ENCODE data around the gene APOL6. TPM values are rescaled to one million over a fixed set of nuclear protein-coding genes. Genes with fewer than 3 reads are reported as not detected.
A peak's percentile ranks its signal among the peaks of the same experiment; 100 is the strongest.

The APOL6 gene
- total and polyA plus RNA-seq, 9 donors: 0.86 to 2.6 (median 1.9) TPM

DNA sequence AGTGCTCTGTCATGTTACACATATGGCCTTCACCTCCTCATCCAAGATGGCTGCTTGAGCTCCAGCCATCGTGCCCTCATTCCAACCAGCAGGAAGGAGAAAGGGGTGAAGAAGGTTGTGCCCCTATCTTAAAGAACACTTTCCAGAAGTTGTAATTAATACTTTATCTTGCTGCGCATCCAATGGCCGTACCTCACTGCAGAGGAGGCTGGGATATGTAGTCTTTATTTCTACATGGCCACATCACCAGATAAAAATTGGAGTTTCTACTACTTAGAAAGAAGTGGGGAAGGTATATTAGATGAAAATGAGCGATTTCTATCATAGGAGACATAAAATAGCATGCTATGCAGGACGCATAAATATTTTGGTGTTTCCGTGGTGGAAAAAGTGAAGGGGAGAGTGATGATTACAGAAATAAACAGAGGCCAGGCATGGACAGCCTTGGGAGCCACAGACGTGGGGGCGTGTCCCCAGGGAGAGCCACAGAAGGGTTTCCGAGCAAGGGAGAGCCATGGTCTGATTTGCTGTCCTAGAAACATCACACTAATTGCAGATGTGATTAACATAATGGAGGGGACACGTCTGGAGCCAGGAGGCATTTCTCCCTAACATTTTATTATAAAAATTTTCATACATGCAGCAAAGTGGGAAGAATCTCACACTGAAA lies 22.3 kb upstream of the APOL6 start:
- peaks cover 37% of the 10 kb centered on the region for H3K4me1 ChIP-seq (ENCODE audit: control insufficient read depth, insufficient read depth, low read length)
- no peaks in the 10 kb centered on the region for H3K9me3 ChIP-seq (replicated peaks; ENCODE audit: control insufficient read depth, low read depth, low read length)
- WGBS (ENCODE audit: insufficient coverage): 31% methylated on average over 6 of the region's 10 CpGs
- H3K27me3 ChIP-seq (ENCODE audit: control insufficient read depth, insufficient read depth, low read length): no peaks in the 10 kb centered on the region
- no peaks in the 10 kb centered on the region for H3K36me3 ChIP-seq (ENCODE audit: control insufficient read depth, insufficient read depth, low read length)
- DNase-seq: peak; percentile 41
- no peak overlapping the region for H3K4me3 ChIP-seq (ENCODE audit: low read length)
- H3K27ac ChIP-seq (ENCODE audit: low read length): no peak overlapping the region

DNA sequence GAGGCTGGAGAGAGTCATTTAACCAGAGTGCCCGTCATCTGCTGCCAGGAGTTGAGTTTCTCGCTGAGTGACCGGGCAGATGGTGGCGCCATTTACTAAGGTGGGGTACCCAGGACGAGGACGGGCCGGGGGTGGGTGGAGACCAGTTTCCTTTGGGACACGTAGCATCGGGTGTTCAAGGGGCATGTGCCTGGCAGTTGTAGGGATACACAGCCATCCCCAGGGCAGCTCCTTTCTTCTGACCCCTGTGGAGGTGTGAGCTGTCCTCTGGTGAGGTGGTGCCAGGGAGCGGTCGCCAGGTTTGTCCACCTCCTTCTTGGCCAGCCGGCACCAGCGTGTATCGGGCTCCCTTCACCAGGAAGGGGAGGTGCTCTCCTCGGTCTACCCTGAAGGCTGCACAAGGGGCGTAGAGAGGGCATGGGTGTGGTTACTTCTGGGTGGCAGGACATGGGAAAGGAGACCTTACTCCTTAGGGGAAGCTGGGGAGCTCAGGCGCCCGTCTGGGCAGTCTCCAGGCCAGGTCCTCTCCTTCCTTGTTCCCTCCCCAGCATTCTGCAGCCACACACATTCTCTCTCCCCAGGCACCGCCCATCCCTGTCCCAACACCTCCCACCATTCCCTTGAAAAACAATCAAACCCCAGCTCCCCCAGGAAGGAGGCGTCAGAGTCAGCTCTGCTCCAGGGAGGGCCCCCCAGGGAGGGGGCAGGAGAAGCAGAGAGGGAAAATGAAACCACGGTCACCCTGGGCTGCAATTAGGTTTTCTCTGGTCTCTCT lies 20.8 kb upstream of the APOL6 start:
- DNase-seq: peak; percentile 86
- Histone ChIP-seq H3K36me3 (ENCODE audit: control insufficient read depth, insufficient read depth, low read length) (no peaks in the 10 kb centered on the region), H3K27ac (ENCODE audit: low read length) (peak overlapping the region; percentile 47), H3K27me3 (ENCODE audit: control insufficient read depth, insufficient read depth, low read length) (no peaks in the 10 kb centered on the region), H3K9me3 (replicated peaks; ENCODE audit: control insufficient read depth, low read depth, low read length) (no peaks in the 10 kb centered on the region), H3K4me1 (ENCODE audit: control insufficient read depth, insufficient read depth, low read length) (peaks cover 24% of the 10 kb centered on the region), H3K4me3 (ENCODE audit: low read length) (peak overlapping the region; percentile 47)
- WGBS (ENCODE audit: insufficient coverage): 2% methylated on average over 16 of the region's 21 CpGs

DNA sequence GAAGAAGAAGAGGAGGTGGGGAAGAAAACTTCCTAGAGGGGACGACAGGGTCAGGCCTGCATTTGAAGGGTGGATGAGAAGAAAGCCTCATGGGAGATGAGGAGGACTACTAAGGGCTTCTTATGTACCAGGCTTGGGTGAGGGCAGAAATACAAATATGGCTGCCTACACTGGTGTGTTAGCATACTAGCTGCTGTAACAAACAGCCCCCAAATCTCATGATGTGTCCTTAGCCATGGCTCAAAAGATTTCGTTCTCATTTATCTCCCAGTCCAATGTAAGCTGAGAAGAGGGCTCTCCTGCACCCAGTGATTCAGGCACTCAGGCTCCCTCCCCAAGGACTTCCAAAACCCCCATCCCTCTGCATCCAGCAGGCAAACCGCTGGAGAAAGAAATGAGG lies 19.5 kb upstream of the APOL6 start:
- DNase-seq: no peak
- no peaks in the 10 kb centered on the region for H3K27me3 ChIP-seq (ENCODE audit: control insufficient read depth, insufficient read depth, low read length)
- no peaks in the 10 kb centered on the region for H3K9me3 ChIP-seq (replicated peaks; ENCODE audit: control insufficient read depth, low read depth, low read length)
- H3K4me1 ChIP-seq (ENCODE audit: control insufficient read depth, insufficient read depth, low read length): peaks cover 15% of the 10 kb centered on the region
- no peaks in the 10 kb centered on the region for H3K36me3 ChIP-seq (ENCODE audit: control insufficient read depth, insufficient read depth, low read length)
- WGBS (ENCODE audit: insufficient coverage): 75% methylated on average over 1 of the region's 3 CpGs
- no peak overlapping the region for H3K4me3 ChIP-seq (ENCODE audit: low read length)
- H3K27ac ChIP-seq (ENCODE audit: low read length): no peak overlapping the region

DNA sequence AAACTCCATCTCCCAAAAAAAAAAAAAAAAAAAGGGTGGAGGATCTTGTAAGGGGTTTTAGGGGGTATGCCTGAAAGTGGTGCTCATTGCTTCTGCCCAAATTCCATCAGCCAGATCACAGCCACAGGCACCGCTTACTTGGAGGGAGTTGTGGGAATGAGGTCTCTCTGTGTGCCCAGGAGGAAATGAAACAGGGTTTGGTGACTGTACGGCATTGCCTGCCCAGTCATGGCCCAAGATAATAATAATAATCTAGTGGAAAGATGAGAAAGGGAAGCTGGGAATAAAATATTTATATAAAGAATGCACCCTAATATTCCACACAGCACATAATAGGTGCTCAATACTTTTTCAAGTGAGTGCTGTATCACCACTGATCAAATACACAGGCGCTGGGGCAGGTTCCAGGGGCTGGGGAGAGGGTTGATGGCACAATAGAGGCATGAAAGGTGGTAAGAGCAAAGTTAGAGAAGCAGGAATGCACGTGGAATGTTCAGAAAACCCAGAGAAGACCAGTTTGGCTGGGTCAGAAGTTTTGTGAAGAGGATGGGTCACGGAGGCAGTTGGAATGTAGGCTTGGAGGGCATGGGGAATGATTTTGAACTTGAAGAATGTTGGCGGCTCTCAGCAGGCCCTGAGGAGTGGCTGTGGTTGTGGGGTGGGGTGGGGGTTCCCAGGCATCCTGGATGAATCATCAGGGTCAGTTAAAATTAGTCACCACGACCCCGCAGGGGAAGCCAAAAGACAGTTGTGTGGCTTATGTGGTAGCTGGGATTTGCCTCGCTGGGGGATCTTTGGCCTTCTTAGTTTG lies 18.6 kb upstream of the APOL6 start:
- peaks cover 15% of the 10 kb centered on the region for H3K4me1 ChIP-seq (ENCODE audit: control insufficient read depth, insufficient read depth, low read length)
- 15% methylated on average over 6 of the region's 9 CpGs for WGBS (ENCODE audit: insufficient coverage)
- DNase-seq: peak; percentile 69
- peak overlapping the region; percentile 59 for H3K27ac ChIP-seq (ENCODE audit: low read length)
- no peaks in the 10 kb centered on the region for H3K36me3 ChIP-seq (ENCODE audit: control insufficient read depth, insufficient read depth, low read length)
- no peak overlapping the region for H3K4me3 ChIP-seq (ENCODE audit: low read length)
- H3K9me3 ChIP-seq (replicated peaks; ENCODE audit: control insufficient read depth, low read depth, low read length): no peaks in the 10 kb centered on the region
- no peaks in the 10 kb centered on the region for H3K27me3 ChIP-seq (ENCODE audit: control insufficient read depth, insufficient read depth, low read length)

DNA sequence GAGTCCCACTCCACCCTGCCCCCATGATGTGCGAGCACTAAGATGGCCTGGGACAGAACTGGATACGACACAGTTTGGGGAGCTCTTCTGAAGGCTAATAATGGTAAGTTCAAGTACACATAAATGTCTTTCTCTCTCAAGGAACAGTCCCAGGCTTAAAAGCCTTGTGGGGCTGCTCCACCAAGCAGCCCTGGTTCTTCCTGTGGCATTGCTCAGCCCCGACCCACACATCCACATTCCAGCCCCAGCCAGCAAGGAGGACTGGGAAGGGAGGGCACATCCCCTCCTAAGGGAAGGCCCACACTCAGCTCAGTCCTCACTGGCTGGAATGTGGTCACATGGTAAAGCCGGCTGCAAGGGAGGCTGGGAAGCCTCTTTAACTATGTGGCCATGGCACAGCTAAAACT lies 17.9 kb upstream of the APOL6 start:
- no peaks in the 10 kb centered on the region for H3K27me3 ChIP-seq (ENCODE audit: control insufficient read depth, insufficient read depth, low read length)
- no peaks in the 10 kb centered on the region for H3K36me3 ChIP-seq (ENCODE audit: control insufficient read depth, insufficient read depth, low read length)
- H3K27ac ChIP-seq (ENCODE audit: low read length): peak overlapping the region; percentile 20
- H3K4me1 ChIP-seq (ENCODE audit: control insufficient read depth, insufficient read depth, low read length): peaks cover 15% of the 10 kb centered on the region
- peaks cover 3% of the 10 kb centered on the region for H3K9me3 ChIP-seq (replicated peaks; ENCODE audit: control insufficient read depth, low read depth, low read length)
- DNase-seq: no peak
- WGBS (ENCODE audit: insufficient coverage): 66% methylated on average over 2 of the region's 4 CpGs
- H3K4me3 ChIP-seq (ENCODE audit: low read length): no peak overlapping the region

DNA sequence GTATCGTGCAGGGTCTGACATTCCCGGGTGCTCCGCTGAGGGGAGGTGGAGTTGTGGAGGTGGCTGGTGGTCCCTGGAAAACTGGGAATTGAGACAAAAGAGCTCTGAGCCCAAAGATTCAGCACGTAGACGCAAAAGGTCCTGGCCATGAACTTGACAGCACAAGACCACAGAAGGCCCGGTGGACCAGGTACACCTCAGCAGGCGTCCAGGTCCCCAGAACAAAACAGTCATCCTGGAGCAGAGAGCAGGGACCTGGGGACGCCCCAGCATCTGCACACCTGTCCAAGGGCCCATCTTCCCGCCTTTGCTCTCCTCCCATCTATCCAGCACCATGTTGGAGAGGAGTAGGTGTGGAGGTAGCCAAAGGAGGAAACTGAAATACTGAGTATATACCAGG lies 17.4 kb upstream of the APOL6 start:
- no peaks in the 10 kb centered on the region for H3K27me3 ChIP-seq (ENCODE audit: control insufficient read depth, insufficient read depth, low read length)
- H3K36me3 ChIP-seq (ENCODE audit: control insufficient read depth, insufficient read depth, low read length): no peaks in the 10 kb centered on the region
- 90% methylated on average over 7 of the region's 9 CpGs for WGBS (ENCODE audit: insufficient coverage)
- no peak overlapping the region for H3K4me3 ChIP-seq (ENCODE audit: low read length)
- H3K9me3 ChIP-seq (replicated peaks; ENCODE audit: control insufficient read depth, low read depth, low read length): peaks cover 3% of the 10 kb centered on the region
- H3K27ac ChIP-seq (ENCODE audit: low read length): no peak overlapping the region
- peaks cover 15% of the 10 kb centered on the region for H3K4me1 ChIP-seq (ENCODE audit: control insufficient read depth, insufficient read depth, low read length)
- DNase-seq: no peak

DNA sequence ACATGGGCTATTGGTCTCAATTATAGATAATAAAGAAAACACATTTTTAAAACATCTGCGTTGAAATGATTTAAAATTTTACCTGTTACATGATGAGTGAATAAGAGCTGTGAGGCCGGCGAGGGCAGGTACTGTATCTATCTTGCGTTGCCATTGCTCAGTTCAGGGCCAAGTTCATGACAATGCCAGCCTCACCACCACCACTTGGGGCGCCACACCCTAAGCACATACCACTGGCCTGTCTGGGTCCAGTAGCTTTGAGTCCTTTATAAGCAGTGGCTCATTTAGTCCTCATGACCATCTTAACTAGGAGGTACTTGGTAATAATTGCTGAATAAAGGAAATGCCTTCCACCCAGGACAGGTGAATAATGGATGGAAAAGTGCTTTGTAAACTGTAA lies 16.6 kb upstream of the APOL6 start:
- Histone ChIP-seq H3K4me3 (ENCODE audit: low read length) (no peak overlapping the region), H3K27me3 (ENCODE audit: control insufficient read depth, insufficient read depth, low read length) (no peaks in the 10 kb centered on the region), H3K27ac (ENCODE audit: low read length) (no peak overlapping the region), H3K9me3 (replicated peaks; ENCODE audit: control insufficient read depth, low read depth, low read length) (peaks cover 3% of the 10 kb centered on the region), H3K36me3 (ENCODE audit: control insufficient read depth, insufficient read depth, low read length) (no peaks in the 10 kb centered on the region), H3K4me1 (ENCODE audit: control insufficient read depth, insufficient read depth, low read length) (peaks cover 15% of the 10 kb centered on the region)
- DNase-seq: no peak
- WGBS (ENCODE audit: insufficient coverage): 78% methylated on average over 3 of the region's 5 CpGs

DNA sequence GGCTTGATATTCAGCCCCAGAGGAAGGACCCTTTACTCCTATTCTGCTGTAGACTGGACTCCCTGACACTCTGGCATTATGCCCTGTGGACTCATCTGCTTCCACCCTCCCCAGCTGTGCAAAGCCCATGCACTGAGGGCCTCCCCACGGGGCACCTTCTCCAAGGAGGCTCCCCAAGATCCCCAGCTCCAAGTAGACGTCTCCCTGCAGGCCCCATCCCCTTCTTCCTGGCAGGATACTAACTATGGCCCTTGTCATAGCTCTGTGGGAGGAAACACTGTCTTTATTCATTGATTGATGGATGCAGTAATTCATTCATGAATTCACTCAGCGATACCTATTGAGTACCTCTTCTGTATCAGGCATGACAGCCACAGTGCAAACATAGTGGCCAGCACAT lies 15.3 kb upstream of the APOL6 start:
- no peak for DNase-seq
- Histone ChIP-seq H3K4me1 (ENCODE audit: control insufficient read depth, insufficient read depth, low read length) (peaks cover 15% of the 10 kb centered on the region), H3K36me3 (ENCODE audit: control insufficient read depth, insufficient read depth, low read length) (no peaks in the 10 kb centered on the region), H3K9me3 (replicated peaks; ENCODE audit: control insufficient read depth, low read depth, low read length) (peaks cover 3% of the 10 kb centered on the region), H3K27me3 (ENCODE audit: control insufficient read depth, insufficient read depth, low read length) (no peaks in the 10 kb centered on the region), H3K27ac (ENCODE audit: low read length) (no peak overlapping the region), H3K4me3 (ENCODE audit: low read length) (no peak overlapping the region)
- WGBS (ENCODE audit: insufficient coverage): no CpG with 5 or more reads among the region's 3 CpGs

DNA sequence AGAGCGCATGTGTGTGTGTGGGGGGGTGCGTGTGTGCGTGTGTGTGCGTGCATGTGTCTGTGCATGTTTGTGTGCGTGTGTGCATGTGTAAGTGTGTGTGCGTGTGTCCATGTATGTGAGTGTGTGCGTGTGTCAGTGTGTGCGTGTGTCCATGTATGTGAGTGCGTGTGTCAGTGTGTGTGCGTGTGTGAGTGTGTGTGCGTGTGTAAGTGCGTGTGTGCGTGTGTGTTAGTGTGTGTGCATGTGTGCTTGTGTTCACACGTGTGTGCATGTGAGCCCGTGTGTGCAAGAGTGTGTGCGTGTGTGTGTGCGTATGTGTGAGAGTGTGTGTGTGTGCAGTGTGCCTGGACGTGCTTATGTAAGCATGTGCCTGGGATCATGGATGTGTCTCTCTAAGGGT lies 14.7 kb upstream of the APOL6 start:
- WGBS (ENCODE audit: insufficient coverage): 85% methylated on average over 18 of the region's 18 CpGs
- no peak overlapping the region for H3K4me3 ChIP-seq (ENCODE audit: low read length)
- H3K27ac ChIP-seq (ENCODE audit: low read length): no peak overlapping the region

DNA sequence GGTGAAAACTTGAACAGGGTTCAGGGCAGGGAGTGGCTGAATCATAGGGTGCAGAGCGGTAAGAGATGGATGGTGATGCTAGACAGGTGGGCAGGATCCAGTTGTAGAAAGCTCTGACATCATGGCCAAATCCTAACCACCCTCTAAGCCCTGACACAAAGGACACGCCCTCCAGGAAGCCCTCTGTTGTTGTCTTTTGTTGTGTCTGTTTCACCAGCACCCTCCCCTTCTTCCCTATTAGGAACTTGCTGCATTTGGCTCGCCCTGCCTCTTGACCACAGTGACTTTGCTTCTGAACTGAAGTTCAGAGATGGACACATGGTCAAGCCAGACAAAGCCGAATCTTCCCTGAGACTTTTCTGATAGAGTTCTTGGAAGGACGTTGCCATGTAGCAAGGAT lies 14.2 kb upstream of the APOL6 start:
- WGBS (ENCODE audit: insufficient coverage): 79% methylated on average over 4 of the region's 5 CpGs
- Histone ChIP-seq H3K27me3 (ENCODE audit: control insufficient read depth, insufficient read depth, low read length) (no peaks in the 10 kb centered on the region), H3K27ac (ENCODE audit: low read length) (no peak overlapping the region), H3K36me3 (ENCODE audit: control insufficient read depth, insufficient read depth, low read length) (no peaks in the 10 kb centered on the region), H3K4me1 (ENCODE audit: control insufficient read depth, insufficient read depth, low read length) (peaks cover 26% of the 10 kb centered on the region), H3K9me3 (replicated peaks; ENCODE audit: control insufficient read depth, low read depth, low read length) (peaks cover 3% of the 10 kb centered on the region), H3K4me3 (ENCODE audit: low read length) (no peak overlapping the region)
- DNase-seq: no peak

More for the DNA sequence above, 14.7 kb upstream of the APOL6 start:
- peaks cover 3% of the 10 kb centered on the region for H3K9me3 ChIP-seq (replicated peaks; ENCODE audit: control insufficient read depth, low read depth, low read length)
- no peaks in the 10 kb centered on the region for H3K36me3 ChIP-seq (ENCODE audit: control insufficient read depth, insufficient read depth, low read length)
- H3K27me3 ChIP-seq (ENCODE audit: control insufficient read depth, insufficient read depth, low read length): no peaks in the 10 kb centered on the region
- peaks cover 21% of the 10 kb centered on the region for H3K4me1 ChIP-seq (ENCODE audit: control insufficient read depth, insufficient read depth, low read length)
- DNase-seq: no peak

All from muscle of leg (tissue), 11 donors.